Thoracic aorta (tissue), 2 donors: ENCODE data around the gene DBN1. TPM values are rescaled to one million over a fixed set of nuclear protein-coding genes. Genes with fewer than 3 reads are reported as not detected.

ENCODE experiments used
- ATAC-seq: fragments of 150-250 bp; one replicate; pipeline ENCODE4 v1.8.0; 2017; ENCODE audit warnings: low read depth; ENCODE audit not compliant: insufficient number of reproducible peaks, low FRiP score
- DNase-seq: peaks from one replicate; pipeline ENCODE4 v3.0.0-alpha.2; 2020; ENCODE audit warnings: low spot score
- H3K27ac ChIP-seq, 2 donors: fragments of 200-600 bp; sonication (generic); 1 replicate in 1 of 2; 2 replicates in 1 of 2; pipeline ENCODE4 v1.5.1; 2016; ENCODE audit warnings: mild to moderate bottlenecking in 2 of 2, moderate library complexity in 2 of 2
- H3K27me3 ChIP-seq: fragments of 200-600 bp; sonication (generic); replicated peaks from 2 replicates; pipeline ENCODE4 v1.6.0; 2016; ENCODE audit warnings: mild to moderate bottlenecking; ENCODE audit not compliant: insufficient read depth
- H3K36me3 ChIP-seq: fragments of 200-600 bp; sonication (generic); one replicate; pipeline ENCODE4 v1.5.1; 2016
- H3K4me1 ChIP-seq, 2 donors: fragments of 200-600 bp; sonication (generic); 1 replicate in 1 of 2; 2 replicates in 1 of 2; pipeline versions ENCODE4 v1.5.1 to v1.6.0; 2016; ENCODE audit warnings: low read depth in 2 of 2, mild to moderate bottlenecking in 1 of 2; ENCODE audit not compliant: control insufficient read depth in 1 of 2
- H3K4me3 ChIP-seq: fragments of 200-600 bp; sonication (generic); 2 replicates; pipeline ENCODE4 v1.5.1; 2016; ENCODE audit warnings: mild to moderate bottlenecking
- H3K9me3 ChIP-seq: fragments of 200-600 bp; sonication (generic); 2 replicates; pipeline ENCODE4 v1.5.1; 2016
- total RNA-seq, 2 donors: library from RNA; depleted of rRNA; stranded (reverse); fragments of >200 nt; gene quantifications; one replicate each; pipeline versions ENCODE4 v1.1.0 to v1.2.3, GENCODE V29; 2016
- TF ChIP-seq, protein P1 (sequence below): fragments of 200-600 bp; sonication (generic); IDR thresholded peaks from one replicate; pipeline ENCODE4 v1.5.1; 2019; ENCODE audit warnings: antibody characterized with exemption

Gene DBN1
- total RNA-seq, 2 donors from 2014 or later, result 91.2 to 132 TPM

DNA sequence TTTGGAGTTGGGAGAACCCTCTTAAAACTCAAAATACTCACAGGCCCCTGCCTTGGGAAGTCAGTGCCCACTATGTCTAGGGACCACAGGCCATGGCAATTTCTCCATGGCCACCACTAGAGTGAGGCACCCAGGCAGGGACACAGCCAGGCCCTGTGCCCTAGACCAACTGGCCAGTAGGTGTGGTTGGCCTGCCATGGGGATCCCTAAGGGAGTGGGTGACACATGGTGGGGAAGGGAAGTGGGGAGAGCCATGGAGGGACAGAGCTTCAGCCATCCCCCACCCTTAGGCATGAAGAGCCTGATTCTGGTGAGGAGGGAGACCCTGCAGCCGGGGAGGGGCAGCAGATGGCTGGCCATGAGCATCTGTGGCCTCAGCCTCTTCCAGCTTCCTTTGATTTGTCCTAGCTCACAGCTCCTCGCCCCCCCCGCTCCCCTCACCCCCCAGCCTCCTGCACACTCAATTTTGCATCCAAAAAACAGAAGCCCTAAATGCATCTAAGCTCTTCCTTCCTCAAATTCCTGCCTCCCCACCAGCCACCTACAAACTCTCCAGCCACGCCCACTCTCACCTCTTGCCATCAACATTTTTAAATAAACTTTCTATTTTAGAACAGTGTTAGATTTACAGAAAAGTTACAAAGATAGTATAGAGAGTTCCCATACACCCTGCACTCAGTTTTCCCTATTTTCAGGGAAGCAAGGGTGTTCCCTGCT is 1.6 kb upstream of the DBN1 start:
- H3K4me1 ChIP-seq, result peaks cover 34 to 79% of the 10 kb centered on the region in 2 donors
- TF ChIP-seq, protein P1, sequence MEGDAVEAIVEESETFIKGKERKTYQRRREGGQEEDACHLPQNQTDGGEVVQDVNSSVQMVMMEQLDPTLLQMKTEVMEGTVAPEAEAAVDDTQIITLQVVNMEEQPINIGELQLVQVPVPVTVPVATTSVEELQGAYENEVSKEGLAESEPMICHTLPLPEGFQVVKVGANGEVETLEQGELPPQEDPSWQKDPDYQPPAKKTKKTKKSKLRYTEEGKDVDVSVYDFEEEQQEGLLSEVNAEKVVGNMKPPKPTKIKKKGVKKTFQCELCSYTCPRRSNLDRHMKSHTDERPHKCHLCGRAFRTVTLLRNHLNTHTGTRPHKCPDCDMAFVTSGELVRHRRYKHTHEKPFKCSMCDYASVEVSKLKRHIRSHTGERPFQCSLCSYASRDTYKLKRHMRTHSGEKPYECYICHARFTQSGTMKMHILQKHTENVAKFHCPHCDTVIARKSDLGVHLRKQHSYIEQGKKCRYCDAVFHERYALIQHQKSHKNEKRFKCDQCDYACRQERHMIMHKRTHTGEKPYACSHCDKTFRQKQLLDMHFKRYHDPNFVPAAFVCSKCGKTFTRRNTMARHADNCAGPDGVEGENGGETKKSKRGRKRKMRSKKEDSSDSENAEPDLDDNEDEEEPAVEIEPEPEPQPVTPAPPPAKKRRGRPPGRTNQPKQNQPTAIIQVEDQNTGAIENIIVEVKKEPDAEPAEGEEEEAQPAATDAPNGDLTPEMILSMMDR, result no peak
- no peaks in the 10 kb centered on the region for H3K36me3 ChIP-seq
- peak overlapping the region; percentile 65 to 77 for H3K27ac ChIP-seq
- H3K9me3 ChIP-seq, result no peaks in the 10 kb centered on the region
- H3K4me3 ChIP-seq, result no peak overlapping the region
- ATAC-seq (no peak), DNase-seq (no peak)
- H3K27me3 ChIP-seq, result no peaks in the 10 kb centered on the region

DNA sequence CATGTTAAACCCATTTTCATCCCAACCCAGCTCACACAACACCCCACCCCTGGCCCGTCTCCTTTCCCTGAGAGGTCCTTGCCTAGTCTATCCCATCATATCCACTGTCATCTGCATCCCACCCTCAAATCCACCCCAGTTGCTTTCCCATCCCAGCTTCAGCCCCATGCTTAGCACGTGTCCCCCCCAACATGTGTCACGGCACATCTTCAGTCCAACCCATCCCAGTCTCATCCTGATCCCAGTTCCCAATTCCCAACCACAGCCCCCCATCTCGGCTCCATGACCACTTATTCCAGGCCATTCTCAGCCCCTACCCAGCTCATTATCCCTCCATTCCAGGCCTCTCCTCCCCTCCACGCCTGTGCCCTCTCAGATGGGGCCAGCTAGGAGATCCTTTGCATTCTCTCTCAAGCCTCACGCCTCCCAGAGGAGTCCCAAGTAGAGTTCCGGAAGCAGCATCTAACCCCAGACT is 605 bp upstream of the DBN1 start:
- DNase-seq, result no peak
- Histone ChIP-seq H3K9me3 (no peaks in the 10 kb centered on the region), H3K4me1 (peaks cover 28 to 79% of the 10 kb centered on the region in 2 donors), H3K4me3 (peak overlapping the region; percentile 87), H3K27me3 (no peaks in the 10 kb centered on the region), H3K27ac (peak overlapping the region; percentile 65 to 77), H3K36me3 (no peaks in the 10 kb centered on the region)
- ATAC-seq, result no peak
- TF ChIP-seq, protein P1, result no peak

DNA sequence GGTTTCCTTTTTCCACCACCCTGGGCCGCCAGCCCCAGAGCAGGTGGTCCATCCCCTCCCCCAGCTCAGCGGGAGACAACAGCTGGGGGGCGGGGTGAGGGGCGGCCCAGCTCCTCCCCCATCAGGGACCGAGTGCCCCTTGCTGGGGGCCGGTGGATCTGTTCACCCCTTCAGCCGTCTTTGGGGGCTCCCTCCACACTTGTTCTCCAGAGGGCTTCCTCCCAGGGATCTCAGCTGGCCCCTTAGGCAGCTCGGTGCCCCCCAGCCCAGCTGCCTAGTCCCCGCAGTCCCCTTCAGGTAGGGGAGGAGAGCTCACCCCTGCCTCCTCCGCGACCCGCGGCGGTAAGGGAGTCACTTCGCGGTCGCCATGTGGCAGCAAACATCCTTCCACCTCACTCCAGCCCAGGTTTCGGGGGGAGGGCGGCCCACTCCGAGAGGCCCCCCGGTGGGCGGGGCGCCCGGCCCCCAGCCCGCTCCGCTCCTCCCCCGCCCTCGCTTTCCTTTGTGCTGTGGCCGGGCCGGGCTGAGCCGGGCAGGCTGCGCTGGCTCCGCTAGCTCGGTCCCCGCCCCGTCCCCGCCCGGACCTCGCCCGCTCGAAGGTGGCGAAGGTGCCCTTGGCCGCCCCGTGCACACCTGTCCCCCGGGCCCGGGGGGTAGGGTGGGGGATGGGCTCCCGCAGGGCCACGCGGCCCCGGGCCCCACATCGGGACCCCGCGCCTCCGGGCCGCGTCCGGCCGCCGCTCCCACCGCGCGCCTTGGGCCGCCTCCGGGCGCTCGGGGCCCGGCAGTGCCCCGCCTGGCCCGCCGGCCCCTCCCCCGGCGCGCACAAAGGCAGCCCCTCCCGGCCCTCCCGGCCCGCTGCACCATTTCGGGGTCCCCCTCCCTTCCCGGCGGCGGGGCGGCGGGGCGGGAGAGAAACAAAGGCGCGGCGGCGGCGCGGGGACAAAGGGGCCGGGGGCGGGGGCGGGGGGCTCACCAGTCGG is 683 bp downstream of the DBN1 start:
- DNase-seq (no peak), ATAC-seq (no peak)
- Histone ChIP-seq H3K27ac (peak overlapping the region; percentile 73 to 78), H3K27me3 (no peaks in the 10 kb centered on the region), H3K36me3 (no peaks in the 10 kb centered on the region), H3K9me3 (no peaks in the 10 kb centered on the region), H3K4me1 (peaks cover 23 to 73% of the 10 kb centered on the region in 2 donors), H3K4me3 (peak overlapping the region; percentile 87)
- TF ChIP-seq, protein P1, result no peak

DNA sequence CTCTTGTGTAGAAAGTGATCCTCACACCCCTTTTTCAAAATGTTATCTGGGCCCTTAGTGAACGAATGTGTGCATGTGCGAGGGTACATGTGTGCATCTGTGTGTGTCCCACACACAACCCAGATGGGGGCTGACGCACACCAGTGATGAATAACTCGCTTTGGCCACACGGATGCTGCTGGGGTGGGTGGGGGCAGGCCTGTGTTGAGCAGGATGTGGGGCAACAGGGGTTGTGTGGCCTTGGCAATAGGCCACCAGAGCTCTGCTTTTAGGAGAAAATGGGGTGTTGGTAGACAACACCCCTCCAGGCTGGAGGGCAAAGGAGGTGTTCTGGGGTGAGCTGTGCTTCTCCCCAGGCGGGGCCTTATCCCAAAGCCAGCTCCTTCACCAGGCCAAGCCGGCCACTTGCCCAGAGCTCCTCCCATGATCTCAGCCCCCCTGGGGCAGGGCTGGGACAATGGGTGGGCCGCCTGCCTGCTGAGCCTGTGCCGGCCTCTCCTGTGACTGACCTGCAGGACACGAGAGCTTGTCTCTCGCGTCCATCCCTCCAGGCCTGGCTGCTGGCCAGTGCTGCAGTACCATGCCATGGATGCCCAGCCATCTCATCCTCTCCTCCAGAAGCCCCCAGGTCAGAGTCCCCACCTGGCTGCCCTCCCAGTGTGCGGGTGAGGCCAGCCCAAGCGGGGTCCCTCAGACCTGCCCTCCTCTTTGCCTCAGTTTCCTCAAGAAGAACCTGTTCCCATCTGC is 1.7 kb downstream of the DBN1 start:
- no peaks in the 10 kb centered on the region for H3K9me3 ChIP-seq
- peaks cover 23 to 73% of the 10 kb centered on the region in 2 donors for H3K4me1 ChIP-seq
- H3K27me3 ChIP-seq, result no peaks in the 10 kb centered on the region
- H3K4me3 ChIP-seq, result peak overlapping the region; percentile 87
- peak overlapping the region; percentile 56 to 73 for H3K27ac ChIP-seq
- DNase-seq, result no peak
- ATAC-seq, result no peak
- TF ChIP-seq, protein P1, result no peak
- peaks cover 9% of the 10 kb centered on the region for H3K36me3 ChIP-seq
